ENCODE results near the gene CHN1.
A peak's percentile ranks its signal among the peaks of the same experiment; 100 is the strongest.

CHN1 gene

GRCh38 chr2:174797781-174798276 lies 207.4 kb downstream of the CHN1 start:
- no peak for TF ChIP-seq CTCF (conservative IDR thresholded peaks at IDR 0.05; ENCODE audit: low read length)
- peak; percentile 98 for DNase-seq (ENCODE audit: low read depth)
- H3K4me3 ChIP-seq (ENCODE audit: low read length), result no peak overlapping the region

DNA sequence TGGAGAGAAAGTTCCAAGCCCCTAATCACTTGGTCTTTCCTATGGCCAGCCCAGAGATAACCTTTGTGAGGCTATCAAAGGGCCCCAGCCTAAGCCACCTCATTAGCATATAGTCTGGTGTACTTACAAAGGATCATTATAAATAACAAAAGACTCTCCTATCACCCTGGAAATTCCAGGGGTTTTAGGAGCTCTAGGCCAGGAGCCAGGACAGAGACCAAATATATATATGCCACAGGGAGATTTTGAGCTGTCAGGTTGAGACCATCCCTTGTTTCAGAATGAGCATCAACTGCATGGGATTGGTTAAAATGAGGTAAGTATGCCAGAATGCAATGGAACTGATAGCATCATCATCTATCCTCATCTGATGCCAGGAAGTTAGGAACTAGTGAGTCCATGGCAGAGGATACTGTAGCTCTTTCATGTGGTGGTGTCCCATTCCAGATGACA lies 208.8 kb downstream of the CHN1 start:
- no peak for TF ChIP-seq CTCF (conservative IDR thresholded peaks at IDR 0.05; ENCODE audit: low read length)
- H3K4me3 ChIP-seq (ENCODE audit: low read length), result no peak overlapping the region
- DNase-seq (ENCODE audit: low read depth), result peak; percentile 51

GRCh38 chr2:174794851-174795374 lies 210.3 kb downstream of the CHN1 start:
- H3K4me3 ChIP-seq (ENCODE audit: low read length), result no peak overlapping the region
- peak; percentile 74 for DNase-seq (ENCODE audit: low read depth)
- no peak for TF ChIP-seq CTCF (conservative IDR thresholded peaks at IDR 0.05; ENCODE audit: low read length)

GRCh38 chr2:174792309-174793025 lies 212.7 kb downstream of the CHN1 start:
- no peak for TF ChIP-seq CTCF (conservative IDR thresholded peaks at IDR 0.05; ENCODE audit: low read length)

GRCh38 chr2:174791746-174792280 lies 213.4 kb downstream of the CHN1 start:
- DNase-seq (ENCODE audit: low read depth), result no peak
- no peak for TF ChIP-seq CTCF (conservative IDR thresholded peaks at IDR 0.05; ENCODE audit: low read length)
- no peak overlapping the region for H3K4me3 ChIP-seq (ENCODE audit: low read length)

More at GRCh38 chr2:174792309-174793025, 212.7 kb downstream of the CHN1 start:
- H3K4me3 ChIP-seq (ENCODE audit: low read length), result no peak overlapping the region
- no peak for DNase-seq (ENCODE audit: low read depth)

DNA sequence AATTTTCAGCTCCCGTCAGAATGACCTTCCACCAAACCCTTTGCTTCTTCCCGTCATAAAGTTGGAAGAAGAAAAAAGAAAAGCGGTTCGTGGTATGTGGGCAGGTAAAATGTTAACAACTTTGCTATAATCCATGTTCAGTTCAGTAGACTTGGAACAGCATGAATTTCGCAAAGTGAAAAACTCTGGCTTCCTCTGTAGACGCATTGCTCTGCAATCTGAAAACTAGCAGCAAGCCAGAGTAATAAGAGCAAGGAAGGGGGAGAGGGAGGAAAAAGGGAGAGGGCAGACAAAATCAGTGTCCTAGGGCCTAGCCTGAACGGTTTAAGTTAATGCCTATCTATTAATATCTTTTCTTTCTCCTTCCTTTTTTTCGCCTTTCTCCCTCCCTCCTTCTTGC lies 214.2 kb downstream of the CHN1 start:
- H3K4me3 ChIP-seq (ENCODE audit: low read length), result no peak overlapping the region
- no peak for DNase-seq (ENCODE audit: low read depth)
- TF ChIP-seq CTCF (conservative IDR thresholded peaks at IDR 0.05; ENCODE audit: low read length), result no peak

DNA sequence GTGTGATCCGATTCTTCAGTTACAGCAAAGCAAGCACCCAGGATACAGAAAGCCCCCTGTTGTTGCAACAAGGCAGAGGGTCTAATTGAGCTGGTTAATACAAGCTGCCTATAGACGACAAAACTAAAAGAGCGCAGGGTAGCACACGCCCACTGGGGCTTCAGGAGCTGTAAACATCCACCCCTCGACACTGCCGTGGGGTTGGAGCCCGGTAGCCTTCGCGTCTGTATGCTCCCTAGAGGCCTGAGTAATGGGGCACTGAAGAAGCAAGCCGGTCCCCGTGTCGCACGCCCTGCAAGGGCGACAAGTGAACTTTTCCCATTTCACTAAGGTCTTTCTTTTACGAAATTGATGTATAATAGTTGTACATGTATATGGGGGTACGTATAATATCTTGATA lies 216.2 kb downstream of the CHN1 start:
- no peak for DNase-seq (ENCODE audit: low read depth)
- TF ChIP-seq CTCF (conservative IDR thresholded peaks at IDR 0.05; ENCODE audit: low read length), result no peak

More for the DNA sequence above, 216.2 kb downstream of the CHN1 start:
- no peak overlapping the region for H3K4me3 ChIP-seq (ENCODE audit: low read length)
